Panc1 (cell line): ENCODE measurements around the gene ARHGAP25. TPM values are rescaled to one million over a fixed set of nuclear protein-coding genes. Genes with fewer than 3 reads are reported as not detected.

Experiments
- ATAC-seq: fragments of 200-7000 bp; cut with Tn5 transposase; 2 replicates; pipeline ENCODE4 v1.9.1; 2020; ENCODE audit warnings: mild to moderate bottlenecking, moderate library complexity
- BruUV-seq: library from RNA; stranded (reverse); fragments of 400-500 nt; replicated peaks from 2 replicates; lab custom pipeline; 2021; lab: Mats Ljungman, UMichigan
- CTCF ChIA-PET: fragments of 300-600 bp; sonication (Branson Sonifier 250); formaldehyde crosslinking; loops from one replicate; lab custom pipeline; 2022; ENCODE audit warnings: antibody characterized with exemption; lab: Charles Lee
- POLR2A ChIA-PET: fragments of 300-600 bp; sonication (Branson Sonifier 250); formaldehyde crosslinking; loops from one replicate; lab custom pipeline; 2022; ENCODE audit warnings: antibody characterized with exemption; lab: Charles Lee
- DNase-seq: peaks from one replicate; pipeline ENCODE4 v3.0.0-alpha.2; 2010; ENCODE audit warnings: low read depth, low spot score
- H3K27ac ChIP-seq: 2 replicates; pipeline ENCODE4 v1.5.1; 2011; ENCODE audit warnings: mild to moderate bottlenecking, low read length, inconsistent platforms
- H3K27me3 ChIP-seq: fragments of 200-500 bp; sonication (Bioruptor generic); 2 replicates; pipeline ENCODE4 v1.6.0; 2014; ENCODE audit warnings: low read length, inconsistent platforms; ENCODE audit not compliant: control insufficient read depth, insufficient read depth
- H3K36me3 ChIP-seq: fragments of 200-500 bp; sonication (Bioruptor generic); 2 replicates; pipeline ENCODE4 v1.5.1; 2014; ENCODE audit warnings: inconsistent platforms, mild to moderate bottlenecking, low read length, moderate library complexity; ENCODE audit not compliant: control insufficient read depth, insufficient read depth
- H3K4me1 ChIP-seq: 2 replicates; pipeline ENCODE4 v1.5.1; 2011; ENCODE audit warnings: inconsistent platforms, mild to moderate bottlenecking, low read length, moderate library complexity; ENCODE audit not compliant: control insufficient read depth, insufficient read depth
- H3K4me3 ChIP-seq, 2 experiments: 2 replicates each; pipeline ENCODE4 v1.5.1; 2011 to 2012; ENCODE audit warnings: low read depth in 2 of 2, low read length in 2 of 2, mild to moderate bottlenecking in 2 of 2, inconsistent platforms in 1 of 2, moderate library complexity in 1 of 2
- H3K9me3 ChIP-seq: fragments of 200-500 bp; sonication (Bioruptor generic); 2 replicates; pipeline ENCODE4 v1.5.1; 2014; ENCODE audit warnings: low read depth, mild to moderate bottlenecking, inconsistent platforms, low read length, moderate library complexity; ENCODE audit not compliant: control insufficient read depth, insufficient read depth
- CTCF ChIP-seq: fragments of 450-650 bp; IDR thresholded peaks from 2 replicates; pipeline ENCODE4 v1.5.1; 2017; ENCODE audit warnings: mild to moderate bottlenecking
- POLR2AphosphoS5 ChIP-seq: IDR thresholded peaks from 2 replicates; pipeline ENCODE4 v1.6.1; 2012; ENCODE audit warnings: mild to moderate bottlenecking, low read depth, low read length, moderate library complexity
- SIN3A ChIP-seq: IDR thresholded peaks from 2 replicates; pipeline ENCODE4 v1.6.1; 2012; ENCODE audit warnings: low read depth, mild to moderate bottlenecking, low read length, moderate library complexity, borderline replicate concordance; ENCODE audit not compliant: insufficient read depth
- TCF7L2 ChIP-seq: IDR thresholded peaks from 2 replicates; pipeline ENCODE4 v1.6.1; 2011; ENCODE audit warnings: mild to moderate bottlenecking, low read depth, low read length, inconsistent platforms
- in situ Hi-C: cut with HindIII; loops from 2 replicates; pipeline ENCODE4 v1.10.0; 2016; ENCODE audit warnings: low sequenced_read_pairs, low pct_unique_long_range_greater_than_20kb
- intact Hi-C: fragments of 100-400 bp; cut with micrococcal nuclease; formaldehyde crosslinking; loops from one replicate; pipeline ENCODE4 v1.10.0; 2022; ENCODE audit not compliant: unreplicated experiment
- total RNA-seq: library from RNA; stranded (reverse); gene quantifications from one replicate; pipeline ENCODE4 v1.2.1, GENCODE V29; 2021; ENCODE audit not compliant: unreplicated experiment
- TF ChIP-seq, protein P1 (sequence below), 2 experiments: IDR thresholded peaks; 2 replicates each; pipeline ENCODE4 v1.6.1; 2011 to 2012; ENCODE audit warnings: low read depth in 2 of 2, control low read depth in 1 of 2, low read length in 1 of 2, mild to moderate bottlenecking in 1 of 2, moderate library complexity in 1 of 2; ENCODE audit not compliant: insufficient read depth in 1 of 2

ARHGAP25 gene
- total RNA-seq, 1 experiment from 2014 or later, result 0.49 TPM

DNA sequence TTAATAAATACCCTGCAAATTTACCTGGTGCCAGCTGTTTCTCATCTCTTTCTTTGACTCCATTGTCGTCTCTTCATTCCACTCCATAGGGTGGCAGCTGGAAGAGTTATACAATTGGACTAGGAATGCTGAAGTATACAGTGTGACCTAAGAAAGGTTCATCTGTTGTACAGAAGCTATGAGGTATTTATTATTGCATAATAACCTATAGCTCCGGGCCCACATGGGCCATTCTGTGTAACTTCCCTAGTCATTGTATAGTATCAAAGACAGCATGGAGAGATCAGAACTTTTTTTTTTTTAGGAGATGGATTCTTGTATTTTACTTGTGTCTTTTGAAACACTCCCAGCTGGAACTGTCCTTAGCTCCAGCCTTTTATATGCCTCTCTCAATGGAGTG lies 110.4 kb downstream of the ARHGAP25 start:
- intact Hi-C loops, result no loop called here
- Histone ChIP-seq H3K27me3 (peaks cover 21% of the 10 kb centered on the region), H3K4me3 (no peak overlapping the region), H3K36me3 (no peaks in the 10 kb centered on the region), H3K27ac (no peak overlapping the region), H3K9me3 (no peaks in the 10 kb centered on the region), H3K4me1 (no peaks in the 10 kb centered on the region)
- in situ Hi-C loops, result no loop called here
- TF ChIP-seq TCF7L2 (no peak), CTCF (no peak), POLR2AphosphoS5 (no peak), SIN3A (no peak)
- TF ChIP-seq, protein P1, sequence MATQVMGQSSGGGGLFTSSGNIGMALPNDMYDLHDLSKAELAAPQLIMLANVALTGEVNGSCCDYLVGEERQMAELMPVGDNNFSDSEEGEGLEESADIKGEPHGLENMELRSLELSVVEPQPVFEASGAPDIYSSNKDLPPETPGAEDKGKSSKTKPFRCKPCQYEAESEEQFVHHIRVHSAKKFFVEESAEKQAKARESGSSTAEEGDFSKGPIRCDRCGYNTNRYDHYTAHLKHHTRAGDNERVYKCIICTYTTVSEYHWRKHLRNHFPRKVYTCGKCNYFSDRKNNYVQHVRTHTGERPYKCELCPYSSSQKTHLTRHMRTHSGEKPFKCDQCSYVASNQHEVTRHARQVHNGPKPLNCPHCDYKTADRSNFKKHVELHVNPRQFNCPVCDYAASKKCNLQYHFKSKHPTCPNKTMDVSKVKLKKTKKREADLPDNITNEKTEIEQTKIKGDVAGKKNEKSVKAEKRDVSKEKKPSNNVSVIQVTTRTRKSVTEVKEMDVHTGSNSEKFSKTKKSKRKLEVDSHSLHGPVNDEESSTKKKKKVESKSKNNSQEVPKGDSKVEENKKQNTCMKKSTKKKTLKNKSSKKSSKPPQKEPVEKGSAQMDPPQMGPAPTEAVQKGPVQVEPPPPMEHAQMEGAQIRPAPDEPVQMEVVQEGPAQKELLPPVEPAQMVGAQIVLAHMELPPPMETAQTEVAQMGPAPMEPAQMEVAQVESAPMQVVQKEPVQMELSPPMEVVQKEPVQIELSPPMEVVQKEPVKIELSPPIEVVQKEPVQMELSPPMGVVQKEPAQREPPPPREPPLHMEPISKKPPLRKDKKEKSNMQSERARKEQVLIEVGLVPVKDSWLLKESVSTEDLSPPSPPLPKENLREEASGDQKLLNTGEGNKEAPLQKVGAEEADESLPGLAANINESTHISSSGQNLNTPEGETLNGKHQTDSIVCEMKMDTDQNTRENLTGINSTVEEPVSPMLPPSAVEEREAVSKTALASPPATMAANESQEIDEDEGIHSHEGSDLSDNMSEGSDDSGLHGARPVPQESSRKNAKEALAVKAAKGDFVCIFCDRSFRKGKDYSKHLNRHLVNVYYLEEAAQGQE (IDR thresholded peaks at IDR 0.05; ENCODE audit: insufficient read depth in 1 of 2, low read depth in 2 of 2, low read length in 1 of 2), result no peak
- DNase-seq, result no peak
- POLR2A ChIA-PET, result no interaction called here
- CTCF ChIA-PET, result interaction anchor here (0.5 kb wide), 1 partner anchor 119 kb away, joined by 3 read pairs; no protein-coding TSS in a partner anchor
- ATAC-seq, result no peak
- no TSS peak for BruUV-seq

- ATAC-seq, result no peak
- in situ Hi-C loops, result no loop called here
- no TSS peak for BruUV-seq
- H3K27me3 ChIP-seq, result peaks cover 21% of the 10 kb centered on the region
- intact Hi-C loops, result no loop called here
- POLR2A ChIA-PET, result no interaction called here
- H3K27ac ChIP-seq, result no peak overlapping the region
- no peaks in the 10 kb centered on the region for H3K9me3 ChIP-seq
- H3K36me3 ChIP-seq, result no peaks in the 10 kb centered on the region
- TF ChIP-seq CTCF (no peak), TCF7L2 (no peak), SIN3A (no peak), POLR2AphosphoS5 (no peak)
- TF ChIP-seq, protein P1 (IDR thresholded peaks at IDR 0.05; ENCODE audit: insufficient read depth in 1 of 2, low read depth in 2 of 2, low read length in 1 of 2), result no peak
- CTCF ChIA-PET, result no interaction called here
- H3K4me3 ChIP-seq, result no peak overlapping the region
- H3K4me1 ChIP-seq, result no peaks in the 10 kb centered on the region
- DNase-seq, result no peak
Measured at GRCh38 chr2:68846091-68846490, 111.5 kb downstream of the ARHGAP25 start.
